ENCODE results near the gene AP3B1. TPM values are rescaled to one million over a fixed set of nuclear protein-coding genes. Genes with fewer than 3 reads are reported as not detected.

Gene AP3B1
- total and polyA plus RNA-seq, 2 experiments from 2014 or later, result 29.4 to 41.4 TPM

DNA sequence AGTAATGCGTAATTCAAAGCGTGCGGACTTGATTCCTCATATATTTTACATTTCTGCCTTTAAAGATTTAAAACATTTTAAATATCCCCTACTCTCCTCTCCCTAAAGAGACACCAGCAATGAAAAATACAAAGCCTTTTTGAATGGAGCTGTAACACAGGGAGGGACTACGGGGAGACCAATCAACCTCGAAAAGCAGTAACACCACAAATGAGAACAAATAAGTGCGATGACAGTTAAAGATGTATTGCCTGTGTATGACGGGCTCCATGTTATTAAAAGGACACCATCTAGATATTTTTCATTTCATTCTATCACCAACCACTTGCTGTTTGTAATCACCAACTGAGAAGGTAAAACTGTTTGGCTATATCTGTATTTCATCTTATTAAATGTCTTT lies 288.0 kb downstream of the AP3B1 start:
- Histone ChIP-seq H3K9me2 (replicated peaks; ENCODE audit: insufficient read depth) (no peaks in the 10 kb centered on the region), H3K4me3 (no peak overlapping the region), H3K4me1 (ENCODE audit: insufficient read depth) (peaks cover 4% of the 10 kb centered on the region), H4K20me1 (ENCODE audit: insufficient read depth, poor library complexity, severe bottlenecking) (no peaks in the 10 kb centered on the region), H2AFZ (no peak overlapping the region), H3K9me3 (ENCODE audit: low read depth) (no peaks in the 10 kb centered on the region), H3K27me3 (no peaks in the 10 kb centered on the region), H3K27ac (no peak overlapping the region), H3K4me2 (no peak overlapping the region), H3K36me3 (replicated peaks; ENCODE audit: insufficient read depth, low read depth) (no peaks in the 10 kb centered on the region), H3K79me2 (no peaks in the 10 kb centered on the region)
- 96% methylated on average over 7 of the region's 7 CpGs for WGBS (ENCODE audit: low lambda C conversion rate, missing lambda C conversion rate)
- TF ChIP-seq EZH2 (IDR thresholded peaks at IDR 0.05; ENCODE audit: borderline replicate concordance) (no peak), EZH2phosphoT487 (IDR thresholded peaks at IDR 0.05; ENCODE audit: low read depth, severe bottlenecking, unreplicated experiment) (no peak)
- TF ChIP-seq, protein P1, sequence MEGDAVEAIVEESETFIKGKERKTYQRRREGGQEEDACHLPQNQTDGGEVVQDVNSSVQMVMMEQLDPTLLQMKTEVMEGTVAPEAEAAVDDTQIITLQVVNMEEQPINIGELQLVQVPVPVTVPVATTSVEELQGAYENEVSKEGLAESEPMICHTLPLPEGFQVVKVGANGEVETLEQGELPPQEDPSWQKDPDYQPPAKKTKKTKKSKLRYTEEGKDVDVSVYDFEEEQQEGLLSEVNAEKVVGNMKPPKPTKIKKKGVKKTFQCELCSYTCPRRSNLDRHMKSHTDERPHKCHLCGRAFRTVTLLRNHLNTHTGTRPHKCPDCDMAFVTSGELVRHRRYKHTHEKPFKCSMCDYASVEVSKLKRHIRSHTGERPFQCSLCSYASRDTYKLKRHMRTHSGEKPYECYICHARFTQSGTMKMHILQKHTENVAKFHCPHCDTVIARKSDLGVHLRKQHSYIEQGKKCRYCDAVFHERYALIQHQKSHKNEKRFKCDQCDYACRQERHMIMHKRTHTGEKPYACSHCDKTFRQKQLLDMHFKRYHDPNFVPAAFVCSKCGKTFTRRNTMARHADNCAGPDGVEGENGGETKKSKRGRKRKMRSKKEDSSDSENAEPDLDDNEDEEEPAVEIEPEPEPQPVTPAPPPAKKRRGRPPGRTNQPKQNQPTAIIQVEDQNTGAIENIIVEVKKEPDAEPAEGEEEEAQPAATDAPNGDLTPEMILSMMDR (IDR thresholded peaks at IDR 0.05; ENCODE audit: poor library complexity), result no peak
- DNase-seq (ENCODE audit: low spot score), result no peak

DNA sequence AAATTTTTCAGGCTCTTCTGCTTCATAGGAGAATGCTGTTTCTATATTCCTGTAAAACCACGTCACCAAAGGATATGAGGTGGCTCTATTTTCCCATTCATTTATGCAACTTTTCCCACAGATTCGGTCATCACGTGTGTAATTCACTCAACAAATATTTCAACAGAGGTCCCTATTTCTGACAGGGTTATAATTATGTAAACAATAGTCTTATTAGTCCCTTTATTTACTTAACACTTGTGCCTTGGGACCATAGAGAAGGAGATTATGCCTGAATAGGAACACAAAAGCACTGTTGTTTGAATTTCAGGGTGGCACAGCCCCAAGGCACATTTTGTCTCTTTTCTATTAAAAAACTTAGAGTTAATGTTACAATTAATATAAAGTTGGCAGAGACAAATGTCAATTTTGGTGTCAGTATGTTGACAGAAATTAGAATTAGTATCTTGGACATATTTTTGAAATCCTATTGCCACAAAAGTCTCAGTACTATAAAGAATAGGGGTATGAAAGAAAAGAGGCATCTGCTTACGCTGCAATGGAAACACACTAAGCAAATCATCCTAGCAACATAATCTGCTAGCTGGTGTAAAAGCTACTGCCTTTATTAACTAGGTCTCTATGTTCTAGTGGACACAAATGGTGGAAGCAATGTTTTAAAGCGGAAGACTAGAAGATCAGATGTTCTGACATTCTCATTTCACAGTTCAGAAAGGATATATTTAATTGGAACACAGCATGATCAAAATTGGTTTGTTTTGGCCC lies 289.3 kb downstream of the AP3B1 start:
- 79% methylated on average over 5 of the region's 5 CpGs for WGBS (ENCODE audit: low lambda C conversion rate, missing lambda C conversion rate)
- Histone ChIP-seq H3K4me3 (no peak overlapping the region), H3K4me2 (no peak overlapping the region)

DNA sequence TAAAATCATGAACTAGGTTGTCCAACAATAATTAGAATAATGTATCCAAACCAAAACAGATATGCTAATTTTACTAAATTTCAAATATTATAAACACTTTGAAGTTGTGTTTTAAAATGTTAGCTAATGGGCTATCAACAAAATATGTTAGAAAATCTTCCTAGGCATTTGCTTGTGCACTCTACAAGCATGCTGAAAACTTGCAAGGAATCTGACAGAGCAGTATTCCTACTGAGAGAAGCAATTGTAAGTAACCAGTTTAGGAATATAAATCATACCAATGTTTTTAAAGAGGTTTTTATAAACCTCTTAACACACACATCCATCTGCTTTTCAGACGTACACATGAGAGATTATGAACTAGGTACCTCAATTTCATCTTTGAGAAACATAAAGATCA lies 289.9 kb downstream of the AP3B1 start:
- Histone ChIP-seq H3K36me3 (replicated peaks; ENCODE audit: insufficient read depth, low read depth) (no peaks in the 10 kb centered on the region), H4K20me1 (ENCODE audit: insufficient read depth, poor library complexity, severe bottlenecking) (no peaks in the 10 kb centered on the region), H3K9me3 (ENCODE audit: low read depth) (no peaks in the 10 kb centered on the region), H3K27me3 (no peaks in the 10 kb centered on the region), H3K27ac (no peak overlapping the region), H3K9me2 (replicated peaks; ENCODE audit: insufficient read depth) (no peaks in the 10 kb centered on the region), H3K79me2 (no peaks in the 10 kb centered on the region), H3K4me1 (ENCODE audit: insufficient read depth) (no peaks in the 10 kb centered on the region), H3K4me2 (no peak overlapping the region), H3K4me3 (no peak overlapping the region), H2AFZ (no peak overlapping the region)
- no peak for DNase-seq (ENCODE audit: low spot score)
- 75% methylated on average over 1 of the region's 1 CpG for WGBS (ENCODE audit: low lambda C conversion rate, missing lambda C conversion rate)
- TF ChIP-seq EZH2phosphoT487 (IDR thresholded peaks at IDR 0.05; ENCODE audit: low read depth, severe bottlenecking, unreplicated experiment) (no peak), EZH2 (IDR thresholded peaks at IDR 0.05; ENCODE audit: borderline replicate concordance) (no peak)
- TF ChIP-seq, protein P1 (IDR thresholded peaks at IDR 0.05; ENCODE audit: poor library complexity), result no peak

More for the DNA sequence above, 289.3 kb downstream of the AP3B1 start:
- Histone ChIP-seq H3K9me2 (replicated peaks; ENCODE audit: insufficient read depth) (no peaks in the 10 kb centered on the region), H2AFZ (no peak overlapping the region), H3K27me3 (no peaks in the 10 kb centered on the region), H3K27ac (no peak overlapping the region), H3K36me3 (replicated peaks; ENCODE audit: insufficient read depth, low read depth) (no peaks in the 10 kb centered on the region), H3K9me3 (ENCODE audit: low read depth) (no peaks in the 10 kb centered on the region), H3K79me2 (no peaks in the 10 kb centered on the region), H3K4me1 (ENCODE audit: insufficient read depth) (peaks cover 4% of the 10 kb centered on the region), H4K20me1 (ENCODE audit: insufficient read depth, poor library complexity, severe bottlenecking) (no peaks in the 10 kb centered on the region)
- no peak for DNase-seq (ENCODE audit: low spot score)
- TF ChIP-seq, protein P1 (IDR thresholded peaks at IDR 0.05; ENCODE audit: poor library complexity), result no peak
- TF ChIP-seq EZH2 (IDR thresholded peaks at IDR 0.05; ENCODE audit: borderline replicate concordance) (no peak), EZH2phosphoT487 (IDR thresholded peaks at IDR 0.05; ENCODE audit: low read depth, severe bottlenecking, unreplicated experiment) (no peak)
